GM12878 (cell line): ENCODE data around the gene SAMD3. TPM values are rescaled to one million over a fixed set of nuclear protein-coding genes. Genes with fewer than 3 reads are reported as not detected.

ENCODE experiments used
- ATAC-seq: fragments of 200-7000 bp; cut with Tn5 transposase; 3 replicates; pipeline ENCODE4 v1.9.1; 2020; ENCODE audit warnings: mild to moderate bottlenecking, moderate library complexity
- BruUV-seq: library from RNA; stranded (reverse); fragments of 400-500 nt; replicated peaks from 2 replicates; lab custom pipeline; 2021; lab: Mats Ljungman, UMichigan
- CTCF ChIA-PET: fragments of 300-600 bp; sonication (Branson Sonifier 250); formaldehyde crosslinking; extraction: SDS; loops from one replicate; lab custom pipeline; 2021; ENCODE audit warnings: inconsistent platforms; lab: Yijun Ruan, JAX
- POLR2A ChIA-PET: fragments of 350-600 bp; formaldehyde crosslinking; extraction: SDS; loops from one replicate; lab custom pipeline; 2021; ENCODE audit warnings: inconsistent platforms; lab: Charles Lee
- RAD21 ChIA-PET: fragments of 300-600 bp; sonication (Branson Sonifier 250); formaldehyde crosslinking; loops from one replicate; lab custom pipeline; 2023; ENCODE audit warnings: antibody characterized with exemption; ENCODE audit not compliant: unreplicated experiment; lab: Charles Lee
- SMC1A ChIA-PET: fragments of 300-600 bp; sonication (Branson Sonifier 250); formaldehyde crosslinking; loops from one replicate; lab custom pipeline; 2023; ENCODE audit not compliant: unreplicated experiment, uncharacterized antibody; lab: Charles Lee
- DNase-seq: peaks from one replicate; pipeline ENCODE4 v3.0.0-alpha.2; 2011; ENCODE audit warnings: low read depth, low spot score
- FAIRE-seq: peaks from 3 replicates; lab custom pipeline; 2011; peaks lifted over from hg19 to GRCh38; lab: Jason Lieb, UNC
- H2AFZ ChIP-seq: 2 replicates; pipeline ENCODE4 v1.6.0; 2011; ENCODE audit warnings: low read depth, low read length, control low read depth; ENCODE audit not compliant: control insufficient read depth
- H3K27ac ChIP-seq: 2 replicates; pipeline ENCODE4 v1.5.1; 2011; ENCODE audit warnings: control low read depth; ENCODE audit not compliant: control insufficient read depth, insufficient read depth
- H3K27me3 ChIP-seq, 2 experiments: replicated peaks in 1 of 2; 2 replicates each; pipeline versions ENCODE4 v1.6.0 to v1.6.1; 2011; ENCODE audit warnings: low read length in 1 of 2; ENCODE audit not compliant: control insufficient read depth in 2 of 2, insufficient read depth in 2 of 2
- H3K36me3 ChIP-seq, 2 experiments: 2 replicates each; pipeline ENCODE4 v1.5.1; 2011; ENCODE audit warnings: low read length in 1 of 2; ENCODE audit not compliant: control insufficient read depth in 2 of 2, insufficient read depth in 2 of 2
- H3K4me1 ChIP-seq: 2 replicates; pipeline ENCODE4 v1.6.1; 2011; ENCODE audit warnings: mild to moderate bottlenecking, low read length, moderate library complexity, mixed read lengths; ENCODE audit not compliant: control insufficient read depth, insufficient read depth
- H3K4me2 ChIP-seq: 2 replicates; pipeline ENCODE4 v1.6.0; 2011; ENCODE audit warnings: control low read depth; ENCODE audit not compliant: control insufficient read depth, insufficient read depth
- H3K4me3 ChIP-seq: fragments of 200-600 bp; sonication (generic); 2 replicates; pipeline ENCODE4 v1.5.1; 2016
- H3K79me2 ChIP-seq: 2 replicates; pipeline ENCODE4 v1.6.0; 2011; ENCODE audit warnings: low read length; ENCODE audit not compliant: control insufficient read depth, insufficient read depth
- H3K9ac ChIP-seq: 2 replicates; pipeline ENCODE4 v1.8.0; 2011; ENCODE audit warnings: low read length, control low read depth, mixed read lengths; ENCODE audit not compliant: control insufficient read depth, insufficient read depth
- H3K9me3 ChIP-seq: replicated peaks from 3 replicates; pipeline ENCODE4 v1.5.1; 2011; ENCODE audit warnings: mild to moderate bottlenecking, low read length; ENCODE audit not compliant: control insufficient read depth, insufficient read depth
- H4K20me1 ChIP-seq: 2 replicates; pipeline ENCODE4 v1.6.0; 2011; ENCODE audit not compliant: control insufficient read depth, insufficient read depth
- ASH2L ChIP-seq: fragments of 300-600, 200-600 bp; sonication (generic); IDR thresholded peaks from 2 replicates; pipeline ENCODE4 v1.6.1; 2017; ENCODE audit warnings: low read depth, mild to moderate bottlenecking, borderline replicate concordance
- IKZF1 ChIP-seq: fragments of 450-650 bp; conservative IDR thresholded peaks from 2 replicates; pipeline ENCODE4 v1.6.1; 2017; ENCODE audit warnings: antibody characterized with exemption, mild to moderate bottlenecking
- KDM1A ChIP-seq: fragments of 200-600 bp; sonication (generic); IDR thresholded peaks from 2 replicates; pipeline ENCODE4 v1.6.1; 2016; ENCODE audit warnings: borderline replicate concordance
- NFYA ChIP-seq: IDR thresholded peaks from 2 replicates; pipeline ENCODE4 v1.6.1; 2011; ENCODE audit warnings: low read depth, mild to moderate bottlenecking, low read length, improper control_type of control experiment, borderline replicate concordance
- NR2C1 ChIP-seq: fragments of 450-650 bp; IDR thresholded peaks from 2 replicates; pipeline ENCODE4 v1.6.1; 2017; ENCODE audit warnings: antibody characterized with exemption, mild to moderate bottlenecking, moderate library complexity
- RB1 ChIP-seq: fragments of 450-650 bp; formaldehyde crosslinking; IDR thresholded peaks from 2 replicates; pipeline ENCODE4 v1.6.1; 2017; ENCODE audit warnings: mild to moderate bottlenecking, borderline replicate concordance
- RCOR1 ChIP-seq: conservative IDR thresholded peaks from 2 replicates; pipeline ENCODE4 v1.6.1; 2012; ENCODE audit warnings: low read depth, low read length, improper control_type of control experiment
- ZNF207 ChIP-seq: fragments of 450-650 bp; IDR thresholded peaks from 2 replicates; pipeline ENCODE4 v1.6.1; 2014; ENCODE audit warnings: antibody characterized with exemption, mild to moderate bottlenecking, borderline replicate concordance
- ZNF274 ChIP-seq: IDR thresholded peaks from one replicate; pipeline ENCODE4 v1.8.0; 2011; ENCODE audit not compliant: insufficient read length, insufficient read depth
- ZZZ3 ChIP-seq: IDR thresholded peaks from 2 replicates; pipeline ENCODE4 v1.6.1; 2011; ENCODE audit warnings: low read depth; ENCODE audit not compliant: control insufficient read depth, insufficient read length
- WGBS: methylation state at CpG from one replicate; pipeline ENCODE4 v1.1.6; 2016; ENCODE audit warnings: low lambda C conversion rate; ENCODE audit not compliant: insufficient replicate concordance, insufficient coverage; ENCODE audit errors: missing lambda C conversion rate; 5-methylcytosine and 5-hydroxymethylcytosine counted together
- in situ Hi-C: fragments of 300-500 bp; cut with MboI; formaldehyde crosslinking; loops from 9 replicates; pipeline ENCODE4 v1.14.3; 2018; ENCODE audit warnings: mixed read lengths
- intact Hi-C: fragments of 100-400 bp; cut with micrococcal nuclease; formaldehyde crosslinking; loops from one replicate; pipeline ENCODE4 v1.14.2; 2022; ENCODE audit not compliant: unreplicated experiment
- polyA plus RNA-seq, 11 experiments: library from polyadenylated mRNA; depleted of rRNA in 4 of 11; unstranded in 6 of 11; stranded (reverse) in 5 of 11; fragments of >200 nt; fragmentation: Nextera tagmentation in 4 of 11; fragmentation: Illumina TruSeq in 1 of 11; extraction: Ambion mirVana in 4 of 11; extraction: Trizol in 1 of 11; gene quantifications; 1 replicate in 1 of 11; 2 replicates in 10 of 11; pipeline versions ENCODE4 v1.2.1 to v1.2.3, GENCODE V29; 2011 to 2016; ENCODE audit warnings: inconsistent platforms in 2 of 11, missing spikeins in 2 of 11, low read depth in 1 of 11
- total RNA-seq, 4 experiments: library from RNA; depleted of rRNA in 3 of 4; stranded (reverse); fragments of >200 nt in 3 of 4; fragmentation: Illumina TruSeq in 1 of 4; extraction: Trizol in 1 of 4; gene quantifications; 2 replicates each; pipeline versions ENCODE4 v1.2.1 to v1.2.3, GENCODE V29; 2013 to 2021

SAMD3 gene
- total and polyA plus RNA-seq, 10 of the 15 experiments (the other 5 are each of a cell fraction or from before 2014, with no cell fraction given) = 0.04 to 2.3 (median 0.39) TPM; not detected in 2

- WGBS = 75% methylated on average over 10 of the region's 10 CpGs
- no peaks in the 10 kb centered on the region for H3K36me3 ChIP-seq
- no peak overlapping the region for H2AFZ ChIP-seq
- in situ Hi-C loops = no loop called here
- H3K27me3 ChIP-seq = no peaks in the 10 kb centered on the region
- SMC1A ChIA-PET = no interaction called here
- no peak for DNase-seq
- no peaks in the 10 kb centered on the region for H3K9me3 ChIP-seq
- FAIRE-seq = no peak
- H3K4me2 ChIP-seq = no peak overlapping the region
- RAD21 ChIA-PET = no interaction called here
- TF ChIP-seq RCOR1 = no peak
- TF ChIP-seq ASH2L = no peak
- TF ChIP-seq IKZF1 = no peak
- TF ChIP-seq RB1 = no peak
- no peak for TF ChIP-seq KDM1A
- TF ChIP-seq ZNF274 = no peak
- TF ChIP-seq ZZZ3 = no peak
- TF ChIP-seq NR2C1 = no peak
- no peak for TF ChIP-seq ZNF207
- no peak for TF ChIP-seq NFYA
- no peaks in the 10 kb centered on the region for H4K20me1 ChIP-seq
- ATAC-seq = no peak
- peaks cover 6% of the 10 kb centered on the region for H3K4me1 ChIP-seq
- CTCF ChIA-PET = interaction anchor here (0.7 to 1.2 kb wide), 2 partner anchors 15 to 852 kb away, joined by 3 to 4 read pairs; partner anchors contain the start of gene SAMD3
- no peak overlapping the region for H3K9ac ChIP-seq
- no peaks in the 10 kb centered on the region for H3K79me2 ChIP-seq
- intact Hi-C loops = no loop called here
- H3K4me3 ChIP-seq = no peak overlapping the region
- H3K27ac ChIP-seq = no peak overlapping the region
- BruUV-seq = no TSS peak
- POLR2A ChIA-PET = no interaction called here
Observed at GRCh38 chr6:130207979-130208649, 14.6 kb downstream of the SAMD3 start.
